ES-I3 (cell line): ENCODE data around the gene RALGAPA2.

ENCODE experiments used
- H3K36me3 ChIP-seq: 2 replicates; pipeline ENCODE4 v1.6.1; 2013; ENCODE audit warnings: mild to moderate bottlenecking, low read length, control low read depth, moderate library complexity; ENCODE audit not compliant: insufficient read depth
- H3K4me1 ChIP-seq: 2 replicates; pipeline ENCODE4 v1.6.1; 2013; ENCODE audit warnings: mild to moderate bottlenecking, control low read depth, low read length; ENCODE audit not compliant: insufficient read depth
- H3K9ac ChIP-seq: 2 replicates; pipeline ENCODE4 v1.6.1; 2013; ENCODE audit warnings: low read depth, mild to moderate bottlenecking, low read length, moderate library complexity
- H3K9me3 ChIP-seq: 2 replicates; pipeline ENCODE4 v1.6.1; 2013; ENCODE audit warnings: mild to moderate bottlenecking, low read length, moderate library complexity; ENCODE audit not compliant: control insufficient read depth, insufficient read depth

RALGAPA2 gene

DNA sequence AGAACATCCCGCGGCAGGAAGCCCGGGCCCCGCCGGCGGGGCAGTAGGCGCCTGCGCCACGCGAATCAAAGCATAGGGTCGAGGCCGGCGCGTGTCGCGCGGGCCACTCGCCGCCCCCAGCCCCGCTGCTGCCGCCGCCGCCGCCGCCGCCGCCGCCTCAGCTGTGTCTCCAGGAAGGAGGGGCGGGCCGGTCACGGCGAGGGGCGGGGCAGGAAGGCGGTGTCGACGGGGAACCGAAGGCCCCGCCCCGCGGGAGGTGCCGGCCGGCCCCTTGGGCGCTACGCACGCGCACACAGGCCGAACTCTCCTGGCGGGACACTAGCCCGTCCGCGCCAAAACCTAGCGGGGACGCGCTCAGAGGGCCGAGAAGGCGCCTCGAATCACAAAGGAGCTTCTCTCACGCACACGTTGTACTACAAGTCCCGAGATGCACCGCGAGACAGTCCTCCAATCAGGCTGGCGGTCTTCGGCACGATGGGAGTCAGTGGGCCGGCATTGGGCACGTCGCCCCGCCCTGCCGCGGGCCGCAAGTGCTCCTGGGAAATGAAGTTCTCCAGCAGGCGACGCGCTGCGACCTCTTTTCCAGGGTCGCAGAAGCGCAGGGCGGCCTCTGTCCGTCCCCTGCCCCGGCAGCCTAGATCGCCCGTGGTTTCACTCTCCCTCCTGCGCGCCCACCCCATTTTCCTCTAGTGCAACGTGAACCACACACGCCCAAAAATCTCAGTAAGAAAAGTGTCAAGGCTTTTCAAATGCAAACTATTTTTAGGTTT, at the start of gene RALGAPA2:
Gene RALGAPA2 (minus strand): TSS at position 171 of the 770 bp plus-strand sequence. CDS start 164 bp downstream, at position 7.
- Histone ChIP-seq H3K36me3 (no peaks in the 10 kb centered on the region), H3K9ac (peak within 1 kb of the TSS; percentile 80), H3K4me1 (peaks cover 6% of the 10 kb centered on the region; the same call in 1 of the 2 replicates), H3K9me3 (no peaks in the 10 kb centered on the region)

DNA sequence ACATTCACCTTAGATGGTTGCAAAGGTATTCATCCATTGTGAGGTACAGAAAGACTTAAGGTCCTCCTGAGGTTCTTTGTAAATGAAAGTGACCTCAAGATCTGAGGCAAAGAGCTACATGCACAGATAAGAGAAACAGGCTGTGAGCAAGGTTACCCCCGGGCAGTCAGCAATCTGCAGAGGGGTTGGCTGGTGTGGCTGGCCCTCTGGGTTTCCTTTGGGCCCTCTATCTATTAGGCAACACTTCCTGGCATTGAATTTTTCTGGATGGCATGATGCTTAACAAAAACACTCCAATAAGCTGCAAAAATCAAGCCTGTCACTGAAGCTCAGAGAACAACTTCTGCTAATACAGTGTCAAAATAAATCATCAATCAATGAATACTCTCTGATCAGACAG, 48.9 kb upstream of the RALGAPA2 start:
- H3K9ac ChIP-seq = no peak overlapping the region
- H3K36me3 ChIP-seq = no peaks in the 10 kb centered on the region
- H3K9me3 ChIP-seq = no peaks in the 10 kb centered on the region
- no peaks in the 10 kb centered on the region for H3K4me1 ChIP-seq

DNA sequence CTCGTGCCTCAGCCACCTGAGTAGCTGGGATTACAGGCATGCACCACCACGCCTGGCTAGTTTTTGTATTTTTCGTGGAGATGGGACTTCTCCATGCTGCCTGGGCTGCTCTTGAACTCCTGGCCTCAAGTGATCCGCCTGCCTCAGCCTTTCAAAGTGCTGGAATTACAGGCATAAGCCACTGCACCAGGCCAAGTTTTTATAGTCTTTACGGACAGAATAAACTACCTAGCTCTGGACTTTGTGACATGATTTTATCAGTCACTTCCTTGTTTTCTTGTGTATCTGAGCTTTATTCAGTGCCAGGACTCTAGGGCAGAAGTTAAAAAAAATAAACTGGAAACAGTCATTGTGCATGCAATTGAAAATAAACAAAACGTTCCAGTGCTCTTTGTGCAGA, 46.7 kb upstream of the RALGAPA2 start:
- H3K4me1 ChIP-seq = no peaks in the 10 kb centered on the region
- H3K9me3 ChIP-seq = no peaks in the 10 kb centered on the region
- no peak overlapping the region for H3K9ac ChIP-seq
- no peaks in the 10 kb centered on the region for H3K36me3 ChIP-seq

DNA sequence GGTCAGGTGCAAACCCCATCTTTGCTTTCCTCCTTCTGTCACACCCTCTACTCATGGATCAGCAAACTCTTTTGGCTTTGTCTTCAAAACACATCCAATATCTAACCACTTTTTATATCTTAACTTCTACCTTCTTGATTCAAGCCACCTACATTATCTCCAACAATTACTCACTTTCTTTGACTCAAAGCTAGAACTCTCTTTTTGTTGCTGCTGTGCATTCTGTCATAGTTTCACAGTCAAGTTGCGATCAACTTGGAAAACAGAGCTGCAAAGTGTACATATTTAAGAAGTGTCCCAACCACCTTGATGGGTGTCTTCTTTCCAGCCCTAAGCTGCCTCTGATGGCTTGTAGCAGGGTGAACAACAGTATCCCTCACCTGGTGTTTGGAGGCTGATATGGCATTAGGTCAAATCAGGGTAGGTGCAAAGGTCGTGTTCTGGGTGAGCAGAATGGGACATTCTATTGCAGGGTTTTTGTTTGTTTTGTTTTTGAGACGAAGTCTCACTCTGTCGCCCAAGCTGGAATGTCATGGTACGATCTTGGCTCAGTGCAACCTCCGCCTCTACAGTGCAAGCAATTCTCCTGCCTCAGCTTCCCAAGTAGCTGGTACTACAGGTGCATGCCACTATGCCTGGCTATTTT, 43.4 kb upstream of the RALGAPA2 start:
- Histone ChIP-seq H3K4me1 (no peaks in the 10 kb centered on the region), H3K9ac (no peak overlapping the region), H3K9me3 (no peaks in the 10 kb centered on the region), H3K36me3 (no peaks in the 10 kb centered on the region)

DNA sequence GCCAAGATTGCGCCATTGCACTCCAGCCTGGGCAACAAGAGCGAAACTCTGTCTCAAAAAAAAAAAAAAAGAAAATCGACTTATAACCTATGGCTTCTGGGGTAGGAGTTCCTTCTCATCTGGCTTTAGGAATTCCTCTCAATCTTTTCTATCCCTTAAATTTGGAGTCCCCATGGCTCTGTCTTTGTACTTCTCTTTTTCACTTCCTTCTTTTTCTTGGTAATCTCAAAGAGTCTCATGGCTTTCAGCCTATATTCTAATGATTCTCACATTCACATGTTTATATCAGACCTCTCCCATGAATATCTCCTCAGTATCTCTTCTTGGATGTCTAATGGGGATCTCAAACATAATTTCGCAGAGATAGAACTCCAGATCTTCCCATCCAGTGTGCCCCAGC, 42.8 kb upstream of the RALGAPA2 start:
- Histone ChIP-seq H3K4me1 (no peaks in the 10 kb centered on the region), H3K36me3 (no peaks in the 10 kb centered on the region), H3K9me3 (no peaks in the 10 kb centered on the region), H3K9ac (no peak overlapping the region)

DNA sequence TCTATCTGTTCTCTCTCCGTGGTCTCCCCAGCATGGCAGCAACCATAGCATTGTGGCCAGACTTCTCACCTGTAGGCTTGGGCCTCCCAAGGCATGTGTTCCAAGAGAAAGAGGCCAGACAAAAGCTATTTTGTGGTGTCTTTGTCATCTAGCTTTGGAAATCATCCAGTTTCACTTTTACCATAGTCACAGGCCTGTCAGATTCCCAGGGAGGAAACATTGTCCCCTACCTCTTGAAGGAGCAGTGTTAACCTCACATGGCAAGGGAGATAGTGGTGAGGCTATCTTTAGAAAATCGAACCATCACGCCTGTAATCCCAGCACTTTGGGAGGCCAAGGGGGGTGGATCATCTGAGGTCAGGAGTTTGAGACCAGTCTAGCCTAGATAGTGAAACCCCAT, 42.3 kb upstream of the RALGAPA2 start:
- no peaks in the 10 kb centered on the region for H3K36me3 ChIP-seq
- H3K9ac ChIP-seq = no peak overlapping the region
- H3K4me1 ChIP-seq = no peaks in the 10 kb centered on the region
- no peaks in the 10 kb centered on the region for H3K9me3 ChIP-seq

DNA sequence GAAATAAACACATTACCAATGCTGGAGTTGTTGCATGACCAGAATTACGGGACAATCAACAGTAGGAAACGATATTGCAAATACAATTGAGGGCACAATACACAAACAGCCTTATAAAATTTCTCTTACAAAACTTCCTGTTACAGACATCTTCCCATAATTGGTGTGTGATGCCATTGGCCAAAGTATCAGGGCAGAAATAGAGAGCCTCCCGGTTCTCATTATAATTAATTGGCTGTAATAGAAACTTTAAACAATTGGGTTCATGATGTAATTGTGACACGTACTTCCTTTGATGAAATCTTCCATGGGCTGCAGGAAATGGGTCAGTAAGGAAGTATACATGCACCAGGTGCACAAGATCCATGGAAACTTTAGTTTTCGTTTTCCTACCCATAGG, 40.3 kb upstream of the RALGAPA2 start:
- Histone ChIP-seq H3K9ac (no peak overlapping the region), H3K9me3 (peaks cover 2% of the 10 kb centered on the region; the same call in 1 of the 2 replicates), H3K4me1 (no peaks in the 10 kb centered on the region), H3K36me3 (no peaks in the 10 kb centered on the region)

DNA sequence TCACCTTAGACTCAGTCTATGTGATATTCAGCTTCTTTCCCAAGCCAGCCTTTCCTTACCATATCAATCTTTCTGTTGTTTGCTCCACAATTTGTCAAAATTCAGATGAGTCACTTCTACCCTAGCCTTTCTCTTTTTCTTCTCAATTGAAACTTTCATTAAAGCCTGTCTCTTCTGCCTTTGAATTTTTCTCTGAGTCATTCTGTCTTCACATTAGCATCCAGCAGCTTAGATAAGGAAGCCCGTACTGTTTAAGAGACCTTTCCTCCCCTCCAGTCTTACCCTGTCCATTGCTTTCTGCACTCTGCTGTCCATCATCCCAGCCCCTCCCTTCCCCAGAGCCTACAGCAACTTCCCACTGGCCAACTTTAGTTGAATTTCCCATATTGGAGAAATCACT, 34.9 kb upstream of the RALGAPA2 start:
- H3K4me1 ChIP-seq = peaks cover 12% of the 10 kb centered on the region
- no peaks in the 10 kb centered on the region for H3K36me3 ChIP-seq
- no peak overlapping the region for H3K9ac ChIP-seq
- peaks cover 2% of the 10 kb centered on the region for H3K9me3 ChIP-seq

DNA sequence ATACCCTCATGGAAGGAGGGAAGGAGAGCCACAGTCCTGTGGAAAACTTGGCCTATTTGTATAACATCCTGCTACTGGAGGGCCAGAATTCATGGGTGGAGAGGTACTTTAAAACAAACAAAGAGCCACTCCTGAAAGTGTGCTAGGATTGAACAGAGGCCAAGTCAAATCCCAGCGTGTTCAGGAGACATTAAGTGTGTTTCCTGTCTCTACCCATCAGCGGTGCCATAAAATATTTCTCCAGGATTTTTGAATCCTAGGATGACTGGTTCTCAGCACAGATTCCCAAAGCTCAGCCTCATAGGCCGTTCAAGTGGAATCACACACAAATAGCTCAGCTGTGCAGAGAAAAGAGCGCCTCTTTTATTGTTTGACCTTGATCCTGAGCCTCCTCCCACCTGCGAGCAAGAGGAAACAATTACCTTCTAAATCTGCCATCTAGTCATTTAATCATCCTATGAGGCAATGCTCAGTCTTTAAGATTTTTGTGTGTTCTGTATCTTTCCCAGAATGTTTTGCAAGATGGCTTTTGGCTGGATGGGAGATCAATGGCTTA, 31.8 kb upstream of the RALGAPA2 start:
- H3K9me3 ChIP-seq = peaks cover 2% of the 10 kb centered on the region
- peaks cover 12% of the 10 kb centered on the region for H3K4me1 ChIP-seq
- H3K9ac ChIP-seq = no peak overlapping the region
- H3K36me3 ChIP-seq = no peaks in the 10 kb centered on the region

DNA sequence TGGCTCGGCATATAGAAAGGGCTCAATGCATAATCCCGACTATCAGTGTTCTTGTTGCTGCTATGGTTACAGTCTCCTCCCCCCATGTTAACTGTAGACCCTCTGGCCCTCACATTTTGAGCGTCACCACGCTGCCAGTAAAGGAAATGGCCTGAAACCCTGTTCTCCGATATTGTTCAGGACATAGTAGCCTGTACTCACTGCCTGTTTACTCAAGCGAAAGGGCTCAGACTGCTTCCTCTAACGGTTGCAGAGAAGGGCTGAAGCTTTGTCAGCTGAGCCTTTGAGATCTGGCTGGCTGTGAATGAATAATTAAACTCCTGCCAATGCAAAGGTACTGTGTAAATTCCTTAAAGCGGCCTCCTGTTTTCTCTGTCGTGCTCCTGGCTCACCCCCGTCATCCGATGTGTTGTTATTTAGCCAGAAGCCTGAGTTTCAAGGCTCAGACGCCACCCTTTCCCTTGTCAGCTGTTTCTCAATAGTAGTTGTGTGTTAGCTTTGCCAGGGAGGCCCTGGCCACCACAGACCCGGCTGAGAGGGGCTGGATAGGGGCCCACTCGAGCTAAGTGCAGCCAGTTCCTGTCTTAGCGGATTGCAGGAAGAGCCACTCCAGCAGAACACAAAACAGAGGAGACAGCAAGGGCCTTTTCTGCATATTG, 31.2 kb upstream of the RALGAPA2 start:
- H3K36me3 ChIP-seq = no peaks in the 10 kb centered on the region
- H3K9me3 ChIP-seq = peaks cover 2% of the 10 kb centered on the region
- peak overlapping the region; percentile 6; the same call in 1 of the 2 replicates for H3K9ac ChIP-seq
- H3K4me1 ChIP-seq = peaks cover 12% of the 10 kb centered on the region

DNA sequence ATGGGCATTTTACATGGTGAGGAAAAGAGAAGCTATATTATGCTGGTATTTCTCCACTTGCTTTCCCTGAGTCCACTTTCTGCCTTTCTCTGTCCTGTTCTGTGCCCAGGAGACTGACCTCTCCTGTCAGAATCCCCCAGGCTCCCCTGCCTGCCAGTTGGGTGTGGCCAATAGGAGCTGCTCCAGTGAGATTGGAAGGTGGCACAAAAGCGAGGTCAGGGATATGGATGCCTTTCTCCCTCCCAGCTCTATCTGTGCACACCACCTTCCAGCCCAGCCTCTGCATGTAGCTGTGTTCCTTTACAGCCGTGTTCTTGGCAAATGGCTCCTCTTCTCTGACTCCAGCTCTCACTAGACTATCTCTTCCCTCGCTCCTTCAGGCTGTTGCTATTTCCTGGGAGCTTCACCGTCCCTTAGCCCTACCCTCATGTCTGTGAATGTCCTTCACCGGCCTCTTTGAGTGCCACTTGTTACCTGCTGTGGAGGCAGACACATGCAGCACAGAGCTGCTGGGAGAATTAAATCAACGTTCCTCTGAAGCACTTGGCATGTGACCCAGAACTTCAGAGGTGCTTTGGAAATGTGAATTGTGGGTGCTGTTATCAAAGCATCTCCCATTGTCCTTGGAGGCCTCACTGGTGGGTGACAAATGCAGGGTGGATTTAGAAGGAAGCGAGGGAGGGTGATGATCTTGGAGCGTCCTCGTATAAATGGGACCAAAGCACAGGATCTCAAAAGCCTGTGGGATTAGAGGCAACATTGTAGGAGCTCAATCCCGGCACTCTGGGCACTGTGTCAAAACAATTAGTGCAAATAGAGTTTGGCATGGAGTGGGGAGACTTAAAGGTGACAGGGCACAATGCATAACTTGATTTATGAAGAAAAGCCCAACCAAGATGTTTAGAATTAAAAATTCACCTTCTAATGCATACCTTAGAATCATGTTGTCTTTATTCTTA, 28.9 kb upstream of the RALGAPA2 start:
- Histone ChIP-seq H3K9me3 (no peaks in the 10 kb centered on the region; the same call in 1 of the 2 replicates), H3K36me3 (no peaks in the 10 kb centered on the region), H3K9ac (no peak overlapping the region), H3K4me1 (peaks cover 12% of the 10 kb centered on the region)

DNA sequence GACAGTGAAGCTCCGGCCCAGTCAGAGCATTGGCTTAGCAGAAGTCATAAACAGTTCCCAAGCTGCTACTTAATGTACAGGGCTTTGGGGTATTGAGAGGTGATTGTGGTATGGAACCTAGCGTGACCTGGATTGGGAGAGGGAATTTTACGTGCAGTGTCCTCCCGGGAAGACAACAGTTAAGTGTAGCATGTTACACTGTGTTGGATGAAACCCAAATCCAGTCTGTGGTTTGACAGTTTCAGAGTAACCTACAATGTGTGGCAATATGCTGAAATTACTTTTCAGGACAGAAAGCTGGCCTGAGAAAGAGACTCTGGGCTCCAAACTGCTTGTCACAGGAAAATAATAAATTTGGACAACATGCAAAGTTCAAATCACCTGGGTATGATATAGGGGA, 28.1 kb upstream of the RALGAPA2 start:
- H3K4me1 ChIP-seq = peaks cover 12% of the 10 kb centered on the region
- H3K9ac ChIP-seq = no peak overlapping the region
- H3K9me3 ChIP-seq = no peaks in the 10 kb centered on the region; the same call in 1 of the 2 replicates
- no peaks in the 10 kb centered on the region for H3K36me3 ChIP-seq

DNA sequence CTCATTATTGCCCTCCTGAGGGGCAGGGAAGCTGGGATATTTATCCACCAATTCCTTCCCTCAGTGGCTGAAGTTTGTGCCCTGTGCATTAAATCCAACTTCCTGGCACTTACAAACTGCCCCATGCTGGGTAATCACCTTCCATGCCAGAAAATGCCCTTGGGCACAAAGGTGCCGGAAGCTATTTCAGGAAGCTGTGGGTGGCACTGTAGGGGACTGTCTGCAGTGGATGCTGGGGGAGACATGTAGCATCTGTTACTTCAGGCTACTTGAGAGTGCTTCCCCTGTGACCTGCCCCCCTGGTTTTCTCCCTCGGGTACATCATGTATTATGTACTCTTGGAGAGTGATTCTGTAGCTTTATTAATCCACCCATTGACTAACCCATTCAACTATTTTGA, 24.7 kb upstream of the RALGAPA2 start:
- H3K4me1 ChIP-seq = 0 out of 2 replicates have a peak, but pooled peaks cover 7% of the 10 kb centered on the region
- no peaks in the 10 kb centered on the region for H3K36me3 ChIP-seq
- no peaks in the 10 kb centered on the region for H3K9me3 ChIP-seq
- no peak overlapping the region for H3K9ac ChIP-seq
